BJ (cell line): ENCODE measurements around the gene RPL32. TPM values are rescaled to one million over a fixed set of nuclear protein-coding genes. Genes with fewer than 3 reads are reported as not detected.
A peak's percentile ranks its signal among the peaks of the same experiment; 100 is the strongest.
"Not testable (repeated sequence)": the region's sequence is repeated elsewhere in the genome, so short reads cannot be mapped to it uniquely, and the experiment has no call there.

Source experiments
- CTCF ChIA-PET: fragments of 350-600 bp; formaldehyde crosslinking; extraction: SDS; loops from one replicate; lab custom pipeline; 2021; ENCODE audit warnings: antibody characterized with exemption, inconsistent platforms; lab: Yijun Ruan, JAX
- POLR2A ChIA-PET: fragments of 300-600 bp; sonication (Branson Sonifier 250); formaldehyde crosslinking; extraction: SDS; loops from one replicate; lab custom pipeline; 2021; ENCODE audit warnings: antibody characterized with exemption; lab: Charles Lee
- DNase-seq: peaks from one replicate; pipeline ENCODE4 v3.0.0-alpha.2; 2011; ENCODE audit warnings: low read depth
- H3K27me3 ChIP-seq: 2 replicates; pipeline ENCODE4 v1.6.0; 2011; ENCODE audit warnings: low read length; ENCODE audit not compliant: control insufficient read depth, insufficient read depth
- H3K36me3 ChIP-seq: 2 replicates; pipeline ENCODE4 v1.5.1; 2011; ENCODE audit warnings: low read length; ENCODE audit not compliant: control insufficient read depth, insufficient read depth
- H3K4me3 ChIP-seq: 2 replicates; pipeline ENCODE4 v1.5.1; 2011; ENCODE audit warnings: low read depth, mild to moderate bottlenecking, control low read depth, low read length
- CTCF ChIP-seq: IDR thresholded peaks from 2 replicates; pipeline ENCODE4 v1.5.1; 2011; ENCODE audit warnings: low read depth, mild to moderate bottlenecking, control low read depth, inconsistent platforms, low read length, moderate library complexity; ENCODE audit not compliant: insufficient read depth
- polyA plus RNA-seq: library from polyadenylated mRNA; depleted of rRNA; stranded (reverse); fragments of >200 nt; gene quantifications from 2 replicates; pipeline ENCODE4 v1.2.3, GENCODE V29; 2011

Gene RPL32
- polyA plus RNA-seq, 1 experiment = 3,018 TPM

- Histone ChIP-seq H3K27me3 (no peaks in the 10 kb centered on the region), H3K36me3 (peaks cover 6% of the 10 kb centered on the region), H3K4me3 (no peak overlapping the region)
- POLR2A ChIA-PET = no interaction called here
- TF ChIP-seq CTCF = no peak
- DNase-seq = no peak
- CTCF ChIA-PET = interaction anchor here (0.6 to 4.3 kb wide), 30 partner anchors 10 to 287 kb away, joined by 3 to 36 read pairs (median 4); partner anchors contain the start of gene CAND2
Observed at GRCh38 chr3:12841970-12842328, 584 bp upstream of the RPL32 start.

- CTCF ChIA-PET = interaction anchor here (0.9 to 4.3 kb wide), 12 partner anchors 9 to 159 kb away, joined by 3 to 36 read pairs (median 8); no protein-coding TSS in a partner anchor
- POLR2A ChIA-PET = no interaction called here
- no peak for TF ChIP-seq CTCF
- no peaks in the 10 kb centered on the region for H3K27me3 ChIP-seq
- peaks cover 12% of the 10 kb centered on the region for H3K36me3 ChIP-seq
- no peak for DNase-seq
- H3K4me3 ChIP-seq = peak overlapping the region; percentile 69
Observed at GRCh38 chr3:12840591-12841148, 695 bp downstream of the RPL32 start.

- CTCF ChIA-PET = interaction anchor here (1.3 to 4.3 kb wide), 6 partner anchors 13 to 52 kb away, joined by 3 to 20 read pairs (median 8); no protein-coding TSS in a partner anchor
- POLR2A ChIA-PET, DNase-seq, H3K27me3 ChIP-seq: not testable (repeated sequence)
- peaks cover 15% of the 10 kb centered on the region for H3K36me3 ChIP-seq
- peak overlapping the region; percentile 69 for H3K4me3 ChIP-seq
Observed at GRCh38 chr3:12840148-12840547, 1.2 kb downstream of the RPL32 start.

- no peak for DNase-seq
- no peak for TF ChIP-seq CTCF
- ChIA-PET CTCF (interaction anchor here (0.8 to 4.3 kb wide), 3 partner anchors 51 to 70 kb away, joined by 3 to 20 read pairs (median 3); no protein-coding TSS in a partner anchor), POLR2A (no interaction called here)
- Histone ChIP-seq H3K27me3 (no peaks in the 10 kb centered on the region), H3K4me3 (peak overlapping the region; percentile 69), H3K36me3 (peaks cover 16% of the 10 kb centered on the region)
Observed at GRCh38 chr3:12839156-12839946, 2.0 kb downstream of the RPL32 start.

GRCh38 chr3:12838179-12838965 is 3.0 kb downstream of the RPL32 start:
- ChIA-PET CTCF (interaction anchor here (0.8 to 1.3 kb wide), 3 partner anchors 51 to 69 kb away, joined by 3 read pairs; no protein-coding TSS in a partner anchor), POLR2A (no interaction called here)
- DNase-seq = no peak
- peaks cover 22% of the 10 kb centered on the region for H3K36me3 ChIP-seq
- no peaks in the 10 kb centered on the region for H3K27me3 ChIP-seq
- H3K4me3 ChIP-seq = no peak overlapping the region
- no peak for TF ChIP-seq CTCF
